Stimulated activated CD8-positive, alpha-beta memory T cell treated with anti-CD3 and anti-CD28 coated beads, Interleukin-12 subunit alpha, Interleukin-12 subunit beta, amount 100 ng/mL, for 1 hour (primary cell): ENCODE measurements around the gene LENG1.
A peak's percentile ranks its signal among the peaks of the same experiment; 100 is the strongest.

Experiments used
- DNase-seq: peaks from one replicate; pipeline ENCODE4 v3.0.0-alpha.2; 2020; ENCODE audit warnings: low read depth

The LENG1 gene

GRCh38 chr19:54138489-54139256, 20.8 kb downstream of the LENG1 start:
- no peak for DNase-seq

- DNase-seq = no peak
Measured at GRCh38 chr19:54137699-54138488, 21.6 kb downstream of the LENG1 start, which contains the start of gene CNOT3. CNOT3 (plus strand) TSS chr19:54137762; CDS start chr19:54142979, 5,217 bp downstream.

GRCh38 chr19:54136864-54137698, 22.4 kb downstream of the LENG1 start:
- peak; percentile 98 for DNase-seq

GRCh38 chr19:54136086-54136863, 23.2 kb downstream of the LENG1 start:
- DNase-seq = no peak

- DNase-seq = no peak
Measured at GRCh38 chr19:54133957-54134590, 25.4 kb downstream of the LENG1 start.

GRCh38 chr19:54133312-54133956, 26.1 kb downstream of the LENG1 start:
- DNase-seq = no peak

GRCh38 chr19:54129617-54129996, 29.9 kb downstream of the LENG1 start:
- DNase-seq = no peak

- no peak for DNase-seq
Measured at GRCh38 chr19:54128796-54129616, 30.5 kb downstream of the LENG1 start.

- DNase-seq = no peak
Measured at GRCh38 chr19:54128441-54128725, 31.1 kb downstream of the LENG1 start.

GRCh38 chr19:54127688-54128440, 31.7 kb downstream of the LENG1 start:
- DNase-seq = no peak

GRCh38 chr19:54125713-54126112, 33.8 kb downstream of the LENG1 start:
- DNase-seq = no peak

- no peak for DNase-seq
Measured at GRCh38 chr19:54124393-54124792, 35.1 kb downstream of the LENG1 start.

- no peak for DNase-seq
Measured at GRCh38 chr19:54123682-54124081, 35.8 kb downstream of the LENG1 start.

GRCh38 chr19:54121259-54121658, 38.3 kb downstream of the LENG1 start:
- DNase-seq = no peak

GRCh38 chr19:54115109-54116063, 44.1 kb downstream of the LENG1 start, which contains the start of the genes PRPF31 and TFPT:
PRPF31 (plus strand) TSS chr19:54115754; CDS start chr19:54118279, 2,525 bp downstream.
TFPT (minus strand) TSS chr19:54115657; CDS start chr19:54115269, 388 bp downstream.
- peak; percentile 96 for DNase-seq

GRCh38 chr19:54114340-54115108, 45.0 kb downstream of the LENG1 start:
- no peak for DNase-seq

- no peak for DNase-seq
Measured at GRCh38 chr19:54109651-54110050, 49.9 kb downstream of the LENG1 start.
